HG02840 (cell line): ENCODE results near the gene MACROD2.
"Not testable (repeated sequence)": the region's sequence is repeated elsewhere in the genome, so short reads cannot be mapped to it uniquely, and the experiment has no call there.

Experiments used
- ATAC-seq: cut with Tn5 transposase; IDR thresholded peaks from one replicate; pipeline ENCODE4 v1.9.1; 2021; ENCODE audit warnings: mild to moderate bottlenecking, moderate library complexity, moderate number of reproducible peaks; ENCODE audit not compliant: unreplicated experiment, low FRiP score

The MACROD2 gene

DNA sequence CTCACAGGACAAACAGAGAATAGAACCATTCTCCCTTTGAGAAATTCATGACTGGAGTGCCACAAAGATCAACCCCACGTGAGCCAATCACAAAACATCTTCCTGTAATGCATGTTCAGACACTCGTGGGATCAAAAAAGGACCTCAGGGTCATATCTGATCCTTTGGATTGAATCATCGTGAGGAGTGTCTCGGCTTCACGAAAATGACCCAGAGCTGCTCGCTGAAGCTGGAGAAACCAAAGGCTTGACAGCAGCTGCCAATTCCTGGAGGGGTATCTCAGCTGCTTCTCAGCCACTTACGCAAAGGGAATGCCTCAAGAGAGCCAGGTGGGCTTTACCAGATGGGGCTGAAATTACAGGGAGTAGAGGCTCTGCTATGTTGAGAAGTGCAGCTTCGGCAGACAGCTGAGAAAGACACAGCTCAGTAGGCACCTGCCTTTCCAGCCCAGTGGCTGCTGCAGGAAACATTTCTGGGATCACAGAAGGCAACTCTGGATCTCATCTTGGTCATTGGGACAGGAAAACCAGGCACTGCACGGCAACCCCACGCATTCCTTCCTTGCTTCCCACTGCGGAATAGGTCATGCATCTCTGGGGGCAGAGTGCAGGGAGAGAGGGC is 1764.8 kb downstream of the MACROD2 start:
- no peak for ATAC-seq

DNA sequence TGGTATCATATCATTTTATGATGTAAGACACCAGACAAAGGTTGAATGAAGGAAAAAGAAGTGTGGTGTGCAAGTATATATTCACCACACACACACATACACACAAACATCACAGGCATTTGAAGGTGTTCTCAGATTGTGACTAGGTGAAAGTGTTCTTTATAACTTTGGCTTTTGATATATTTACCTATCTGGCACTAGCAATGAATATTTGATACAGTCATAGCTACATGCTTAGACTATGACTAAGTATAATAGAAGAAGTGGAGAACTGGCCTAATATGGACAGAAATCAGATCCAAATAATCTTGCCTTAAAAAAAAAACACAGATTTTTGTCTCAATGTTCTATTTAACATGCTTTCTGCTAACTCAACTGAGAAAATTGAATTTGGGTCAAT is 1768.0 kb downstream of the MACROD2 start:
- ATAC-seq, result no peak

DNA sequence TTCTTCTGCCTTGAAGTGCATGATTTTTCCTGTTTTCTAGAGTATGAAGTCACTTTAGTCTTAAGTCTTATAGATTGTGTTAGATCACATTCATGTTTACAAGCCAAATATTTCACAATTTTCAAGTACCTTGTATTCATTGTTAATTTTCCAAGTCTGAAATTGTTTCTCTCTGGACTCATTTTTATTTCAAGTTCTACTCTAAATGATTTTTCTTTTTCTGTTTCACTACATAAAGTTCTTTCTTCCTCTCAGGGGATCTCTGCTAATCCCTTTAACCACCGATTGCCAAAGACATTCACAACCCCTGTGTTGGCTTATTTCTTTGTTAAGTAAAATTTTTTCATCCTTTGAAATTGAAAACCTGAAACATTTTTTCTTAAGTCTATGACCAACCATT is 1772.3 kb downstream of the MACROD2 start:
- ATAC-seq, result no peak

GRCh38 chr20:15767999-15768741 is 1772.9 kb downstream of the MACROD2 start:
- no peak for ATAC-seq

DNA sequence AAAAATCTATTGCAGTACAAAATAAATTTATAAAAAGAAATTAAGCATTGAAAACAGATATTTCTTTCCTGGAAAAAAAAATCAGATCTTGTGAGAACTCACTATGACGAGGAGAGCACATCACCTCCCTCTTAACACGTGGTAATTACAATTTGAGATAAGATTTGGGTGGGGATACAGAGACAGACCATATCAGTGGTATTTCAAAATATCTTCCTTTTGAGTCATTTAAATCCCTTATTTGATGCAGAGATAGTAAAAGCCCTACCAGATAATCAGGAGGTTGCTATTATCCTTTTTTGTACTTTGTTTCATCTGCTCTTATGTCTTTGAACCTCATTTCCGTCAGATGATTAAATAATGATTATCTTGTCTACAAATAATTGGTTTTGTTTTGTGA is 1777.5 kb downstream of the MACROD2 start:
- no peak for ATAC-seq

- ATAC-seq, result no peak
Observed at GRCh38 chr20:15774926-15775325, 1779.6 kb downstream of the MACROD2 start.

- ATAC-seq, result no peak
Observed at GRCh38 chr20:15776770-15777466, 1781.6 kb downstream of the MACROD2 start.

GRCh38 chr20:15784020-15784419 is 1788.7 kb downstream of the MACROD2 start:
- ATAC-seq, result no peak

- no peak for ATAC-seq
Observed at GRCh38 chr20:15789079-15789478, 1793.8 kb downstream of the MACROD2 start.

- ATAC-seq, result no peak
Observed at GRCh38 chr20:15792855-15793254, 1797.5 kb downstream of the MACROD2 start.

GRCh38 chr20:15794409-15794808 is 1799.1 kb downstream of the MACROD2 start:
- no peak for ATAC-seq

GRCh38 chr20:15795305-15796019 is 1800.1 kb downstream of the MACROD2 start:
- no peak for ATAC-seq

DNA sequence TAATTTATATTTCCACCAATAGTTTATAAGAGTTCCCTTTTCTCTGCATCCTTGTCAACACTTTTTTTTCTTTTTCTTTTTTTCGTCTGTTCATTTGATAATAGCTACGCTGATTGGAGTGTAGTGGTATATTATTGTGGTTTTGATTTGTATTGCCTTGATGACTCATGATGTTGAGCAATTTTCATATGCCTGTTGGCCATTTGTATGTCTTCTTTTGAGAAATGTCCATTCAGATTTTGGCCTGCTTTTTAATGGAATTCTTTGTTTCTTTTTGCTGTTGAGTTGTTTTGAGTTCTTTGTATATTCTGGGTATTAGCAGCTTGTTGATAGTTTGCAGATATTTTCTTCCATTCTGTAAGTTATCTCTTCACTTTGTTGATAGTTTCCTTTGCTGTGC is 1804.6 kb downstream of the MACROD2 start:
- no peak for ATAC-seq

DNA sequence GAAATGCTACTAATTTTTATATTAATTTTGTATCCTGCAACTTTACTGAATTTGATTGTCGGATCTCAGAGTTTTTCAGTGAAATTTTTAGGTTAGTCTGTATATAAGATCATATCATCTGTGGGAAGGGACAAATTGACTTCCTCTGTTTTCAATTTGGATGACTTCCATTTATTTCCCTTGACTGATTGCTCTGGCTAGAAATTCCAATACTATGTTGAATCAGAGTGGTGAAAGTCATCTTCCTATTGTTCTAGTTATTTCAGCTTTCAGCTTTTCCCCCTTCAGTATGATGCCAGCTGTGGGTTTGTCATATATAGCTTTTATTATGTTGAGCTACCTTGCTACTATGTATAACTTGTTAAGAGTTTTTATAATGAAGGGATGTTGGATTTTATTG is 1806.7 kb downstream of the MACROD2 start:
- no peak for ATAC-seq

DNA sequence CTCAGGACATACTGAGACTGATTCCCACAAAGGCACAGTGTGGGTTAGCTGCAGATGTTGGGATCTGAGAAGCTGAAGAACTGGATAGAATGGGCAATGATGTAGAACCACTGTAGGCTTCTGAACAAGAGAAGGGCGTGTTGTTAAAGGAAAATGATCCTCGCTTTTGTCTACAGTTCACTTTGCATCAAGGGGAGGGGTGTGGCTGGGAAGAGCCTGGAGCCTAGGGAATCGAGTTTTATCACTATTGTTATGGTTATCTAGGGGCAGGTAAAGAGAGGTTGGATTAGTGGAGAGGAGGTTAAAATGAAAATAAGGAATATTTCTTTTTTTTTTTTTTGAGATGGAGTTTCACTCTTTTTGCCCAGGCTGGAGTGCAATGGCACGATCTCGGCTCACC is 1809.8 kb downstream of the MACROD2 start:
- ATAC-seq, result no peak

DNA sequence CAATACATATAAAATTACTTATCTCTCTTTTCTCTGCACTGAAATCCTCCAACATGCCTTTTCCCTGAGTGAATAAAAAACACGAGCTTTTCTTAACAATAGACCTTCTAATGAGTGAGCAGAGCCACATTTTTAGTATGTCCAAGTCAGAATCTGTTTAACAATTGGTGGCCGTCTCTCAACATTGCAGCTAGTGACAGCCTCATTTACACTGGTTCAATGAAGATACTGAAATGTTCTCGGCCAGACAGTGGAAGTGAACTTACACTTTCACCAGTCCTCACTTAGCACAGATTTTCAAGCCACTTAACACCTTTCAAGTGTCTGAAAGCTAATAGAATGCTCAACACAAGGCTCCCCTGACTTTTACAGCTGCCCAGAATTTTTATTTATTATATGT is 1810.8 kb downstream of the MACROD2 start:
- no peak for ATAC-seq

- ATAC-seq, result no peak
Observed at GRCh38 chr20:15807271-15807670, 1812.0 kb downstream of the MACROD2 start.

- not testable (repeated sequence) for ATAC-seq
Observed at GRCh38 chr20:15807771-15808170, 1812.5 kb downstream of the MACROD2 start.

GRCh38 chr20:15811951-15812350 is 1816.6 kb downstream of the MACROD2 start:
- no peak for ATAC-seq

- no peak for ATAC-seq
Observed at GRCh38 chr20:15812696-15813095, 1817.4 kb downstream of the MACROD2 start.

DNA sequence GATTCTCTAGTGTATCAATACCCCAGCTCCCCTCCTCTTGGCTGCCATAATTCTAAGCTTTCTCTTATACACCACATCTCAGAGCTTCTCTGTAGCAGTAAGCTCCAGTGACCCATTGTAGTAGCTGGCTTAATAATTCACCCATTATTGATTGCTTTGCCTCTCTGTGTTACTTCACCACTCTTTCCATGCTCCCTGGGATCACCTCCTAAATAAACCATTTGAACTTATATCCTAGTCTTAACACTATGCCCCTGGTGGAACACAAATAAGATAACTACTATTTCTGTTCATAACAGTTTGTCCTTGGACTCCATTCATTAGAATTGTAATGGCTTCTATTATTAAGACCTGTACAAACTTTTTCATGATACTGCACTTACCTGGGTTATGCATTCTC is 1819.0 kb downstream of the MACROD2 start:
- ATAC-seq, result no peak
